GM19240 (cell line): ENCODE results near the gene SLC45A3.
"Not testable (repeated sequence)": the region's sequence is repeated elsewhere in the genome, so short reads cannot be mapped to it uniquely, and the experiment has no call there.

Experiments used
- DNase-seq: peaks from one replicate; pipeline ENCODE4 v3.0.0; 2011; ENCODE audit warnings: low spot score; ENCODE audit not compliant: insufficient read length

The SLC45A3 gene

GRCh38 chr1:205680073-205680851 lies at the start of gene SLC45A3:
Gene SLC45A3, minus strand, starts transcription at chr1:205680509. Its CDS starts 15,853 bp downstream, at chr1:205664656.
- no peak for DNase-seq

- DNase-seq = no peak
Measured at GRCh38 chr1:205726619-205727125, 46.4 kb upstream of the SLC45A3 start.

- DNase-seq = no peak
Measured at GRCh38 chr1:205725514-205725913, 45.2 kb upstream of the SLC45A3 start.

GRCh38 chr1:205720740-205721139 lies 40.4 kb upstream of the SLC45A3 start:
- not testable (repeated sequence) for DNase-seq

- no peak for DNase-seq
Measured at GRCh38 chr1:205719762-205720161, 39.5 kb upstream of the SLC45A3 start.

- no peak for DNase-seq
Measured at GRCh38 chr1:205719015-205719414, 38.7 kb upstream of the SLC45A3 start.

- no peak for DNase-seq
Measured at GRCh38 chr1:205716371-205717132, 36.2 kb upstream of the SLC45A3 start.

- DNase-seq = no peak
Measured at GRCh38 chr1:205715628-205716027, 35.3 kb upstream of the SLC45A3 start.

- DNase-seq = no peak
Measured at GRCh38 chr1:205714906-205715246, 34.6 kb upstream of the SLC45A3 start.

- no peak for DNase-seq
Measured at GRCh38 chr1:205714190-205714905, 34.0 kb upstream of the SLC45A3 start.

GRCh38 chr1:205711105-205712048 lies 31.1 kb upstream of the SLC45A3 start:
- DNase-seq = no peak

GRCh38 chr1:205710201-205711062 lies 30.1 kb upstream of the SLC45A3 start:
- DNase-seq = no peak

- DNase-seq = no peak
Measured at GRCh38 chr1:205709640-205710039, 29.3 kb upstream of the SLC45A3 start.

GRCh38 chr1:205709059-205709398 lies 28.7 kb upstream of the SLC45A3 start:
- no peak for DNase-seq

- no peak for DNase-seq
Measured at GRCh38 chr1:205706601-205707502, 26.5 kb upstream of the SLC45A3 start.

GRCh38 chr1:205704903-205705302 lies 24.6 kb upstream of the SLC45A3 start:
- DNase-seq = no peak

- DNase-seq = no peak
Measured at GRCh38 chr1:205703072-205703471, 22.8 kb upstream of the SLC45A3 start.

- no peak for DNase-seq
Measured at GRCh38 chr1:205701891-205702290, 21.6 kb upstream of the SLC45A3 start.

- DNase-seq = no peak
Measured at GRCh38 chr1:205701420-205701819, 21.1 kb upstream of the SLC45A3 start.
